CD4-positive, alpha-beta T cell treated with Interleukin-6 for 4 hours (primary cell): ENCODE measurements around the gene LAIR1.
"Not testable (repeated sequence)": the region's sequence is repeated elsewhere in the genome, so short reads cannot be mapped to it uniquely, and the experiment has no call there.

Experiments
- DNase-seq: peaks from one replicate; pipeline ENCODE4 v3.0.0-alpha.2; 2020; ENCODE audit warnings: mixed read lengths

Gene LAIR1

GRCh38 chr19:54338521-54338920 is 26.2 kb downstream of the LAIR1 start:
- no peak for DNase-seq

GRCh38 chr19:54337858-54338230 is 26.9 kb downstream of the LAIR1 start:
- DNase-seq, result no peak

GRCh38 chr19:54336893-54337857 is 27.6 kb downstream of the LAIR1 start:
- DNase-seq, result no peak

- no peak for DNase-seq
Observed at GRCh38 chr19:54335979-54336892, 28.5 kb downstream of the LAIR1 start.

GRCh38 chr19:54335164-54335563 is 29.6 kb downstream of the LAIR1 start:
- DNase-seq, result no peak

- no peak for DNase-seq
Observed at GRCh38 chr19:54333586-54334298, 31.0 kb downstream of the LAIR1 start.

- DNase-seq, result no peak
Observed at GRCh38 chr19:54332149-54332548, 32.6 kb downstream of the LAIR1 start.

GRCh38 chr19:54331626-54332025 is 33.1 kb downstream of the LAIR1 start:
- no peak for DNase-seq

GRCh38 chr19:54329476-54330165 is 35.1 kb downstream of the LAIR1 start:
- DNase-seq, result no peak

GRCh38 chr19:54328781-54329180 is 36.0 kb downstream of the LAIR1 start:
- not testable (repeated sequence) for DNase-seq

- no peak for DNase-seq
Observed at GRCh38 chr19:54325631-54326030, 39.1 kb downstream of the LAIR1 start.

GRCh38 chr19:54325194-54325621 is 39.5 kb downstream of the LAIR1 start:
- peak; percentile 63 for DNase-seq

- no peak for DNase-seq
Observed at GRCh38 chr19:54324071-54324470, 40.7 kb downstream of the LAIR1 start.

GRCh38 chr19:54322934-54323333 is 41.8 kb downstream of the LAIR1 start:
- DNase-seq, result not testable (repeated sequence)

GRCh38 chr19:54322295-54322694 is 42.4 kb downstream of the LAIR1 start:
- not testable (repeated sequence) for DNase-seq

GRCh38 chr19:54319892-54320670 is 44.6 kb downstream of the LAIR1 start:
- no peak for DNase-seq

- no peak for DNase-seq
Observed at GRCh38 chr19:54319049-54319448, 45.7 kb downstream of the LAIR1 start.

- DNase-seq, result no peak
Observed at GRCh38 chr19:54317965-54318240, 46.8 kb downstream of the LAIR1 start.

GRCh38 chr19:54317108-54317964 is 47.4 kb downstream of the LAIR1 start:
- DNase-seq, result no peak

GRCh38 chr19:54316746-54317107 is 48.0 kb downstream of the LAIR1 start:
- no peak for DNase-seq

- DNase-seq, result no peak
Observed at GRCh38 chr19:54315956-54316355, 48.8 kb downstream of the LAIR1 start.
